Sigmoid colon (tissue), 4 donors: ENCODE results near the gene SCAF1.

ENCODE experiments used
- POLR2A ChIP-seq, 2 donors: fragments of 450-650 bp; IDR thresholded peaks; one replicate each; pipeline ENCODE4 v1.6.1; 2016; ENCODE audit warnings: antibody characterized with exemption in 2 of 2, mild to moderate bottlenecking in 2 of 2, moderate library complexity in 2 of 2
- POLR2AphosphoS5 ChIP-seq, 4 donors: sonication (generic); formaldehyde crosslinking; IDR thresholded peaks; one replicate each; pipeline ENCODE4 v1.6.1; 2017; ENCODE audit warnings: antibody characterized with exemption in 4 of 4

- TF ChIP-seq POLR2A (IDR thresholded peaks at IDR 0.05) (no peak), POLR2AphosphoS5 (IDR thresholded peaks at IDR 0.05) (no peak)
Measured at GRCh38 chr19:49614096-49614833, 27.7 kb upstream of the SCAF1 start.
